Esophagus squamous epithelium (tissue), 5 donors: ENCODE measurements around the gene LILRB5. TPM values are rescaled to one million over a fixed set of nuclear protein-coding genes. Genes with fewer than 3 reads are reported as not detected.

Experiments used
- DNase-seq: peaks from one replicate; lab custom pipeline; 2025; lab: John Stamatoyannopoulos, UW
- H3K27ac ChIP-seq, 4 donors: fragments of 200-600 bp; sonication (generic); one replicate each; pipeline ENCODE4 v1.5.1; 2016 to 2019; ENCODE audit warnings: mild to moderate bottlenecking in 1 of 4
- H3K27me3 ChIP-seq, 4 donors: fragments of 200-600 bp; sonication (generic); 1 replicate in 3 of 4; 2 replicates in 1 of 4; pipeline versions ENCODE4 v1.5.1 to v1.6.0; 2017 to 2021; ENCODE audit warnings: antibody characterized with exemption in 1 of 4
- H3K36me3 ChIP-seq, 3 donors: fragments of 200-600 bp; sonication (generic); one replicate each; pipeline ENCODE4 v1.5.1; 2016 to 2019
- H3K4me1 ChIP-seq, 3 donors: fragments of 200-600 bp; sonication (generic); one replicate each; pipeline ENCODE4 v1.5.1; 2017 to 2019
- H3K4me3 ChIP-seq, 4 donors: fragments of 200-600 bp; sonication (generic); 1 replicate in 3 of 4; 2 replicates in 1 of 4; pipeline ENCODE4 v1.5.1; 2016 to 2019; ENCODE audit warnings: mild to moderate bottlenecking in 2 of 4, moderate library complexity in 1 of 4
- H3K9me3 ChIP-seq, 3 donors: fragments of 200-600 bp; sonication (generic); one replicate each; pipeline ENCODE4 v1.5.1; 2016 to 2019
- CTCF ChIP-seq, 6 experiments: fragments of 450-650 bp in 4 of 6; fragments of 200-600 bp in 2 of 6; sonication (generic) in 2 of 6; IDR thresholded peaks; one replicate each; pipeline ENCODE4 v1.5.1; 2016 to 2019; ENCODE audit warnings: antibody characterized with exemption in 6 of 6, mild to moderate bottlenecking in 4 of 6, moderate library complexity in 4 of 6
- POLR2A ChIP-seq, 4 donors: fragments of 450-650 bp; IDR thresholded peaks; one replicate each; pipeline ENCODE4 v1.6.1; 2017; ENCODE audit warnings: antibody characterized with exemption in 4 of 4, mild to moderate bottlenecking in 4 of 4, moderate library complexity in 3 of 4
- WGBS, 2 donors: methylation state at CpG; one replicate each; pipeline ENCODE4 v1.1.5; 2018; 5-methylcytosine and 5-hydroxymethylcytosine counted together
- intact Hi-C: fragments of 100-400 bp; cut with DNase I; formaldehyde crosslinking; loops from one replicate; pipeline ENCODE4 v1.15.0; 2022
- total RNA-seq, 4 donors: library from RNA; depleted of rRNA; stranded (reverse); fragments of >200 nt; gene quantifications; one replicate each; pipeline ENCODE4 v1.1.0, GENCODE V29; 2016
- donor health status: DM: yes; HTN: yes; CAD: no.

The LILRB5 gene
- total RNA-seq, 4 donors from 2014 or later = 1.4 to 9.3 (median 5.8) TPM; not detected in 1

GRCh38 chr19:54206030-54206830 is 50.8 kb downstream of the LILRB5 start:
- intact Hi-C loops = no loop called here
- H3K27ac ChIP-seq = peak overlapping the region in 2 of 4 donors; percentile 2 to 92
- TF ChIP-seq POLR2A (IDR thresholded peaks at IDR 0.05) = peak in 1 of 4 donors; percentile 20
- TF ChIP-seq CTCF (IDR thresholded peaks at IDR 0.05) = no peak
- H3K36me3 ChIP-seq = peaks cover 34 to 78% (median 37%) of the 10 kb centered on the region in 3 donors
- H3K27me3 ChIP-seq = no peaks in the 10 kb centered on the region
- no peaks in the 10 kb centered on the region for H3K9me3 ChIP-seq
- WGBS, 2 donors = 84 to 85% methylated on average over 4 to 17 of the region's 27 CpGs
- no peak for DNase-seq
- H3K4me3 ChIP-seq = peak overlapping the region in 1 of 4 donors; percentile 35
- peaks cover 48 to 96% (median 75%) of the 10 kb centered on the region in 3 donors for H3K4me1 ChIP-seq

GRCh38 chr19:54204767-54205468 is 52.2 kb downstream of the LILRB5 start:
- H3K27me3 ChIP-seq = no peaks in the 10 kb centered on the region
- DNase-seq = no peak
- H3K9me3 ChIP-seq = no peaks in the 10 kb centered on the region
- intact Hi-C loops = no loop called here
- H3K4me3 ChIP-seq = no peak overlapping the region
- 67 to 73% methylated on average over 4 of the region's 4 CpGs for WGBS, 2 donors
- H3K27ac ChIP-seq = no peak overlapping the region
- peaks cover 34 to 79% (median 37%) of the 10 kb centered on the region in 3 donors for H3K36me3 ChIP-seq
- H3K4me1 ChIP-seq = peaks cover 43 to 92% (median 74%) of the 10 kb centered on the region in 3 donors
- TF ChIP-seq POLR2A (IDR thresholded peaks at IDR 0.05) (no peak), CTCF (IDR thresholded peaks at IDR 0.05) (no peak)

- no peak for DNase-seq
Observed at GRCh38 chr19:54203151-54203611, 53.9 kb downstream of the LILRB5 start.

GRCh38 chr19:54201980-54202379 is 55.1 kb downstream of the LILRB5 start:
- DNase-seq = no peak
- Histone ChIP-seq H3K36me3 (peaks cover 23 to 59% (median 23%) of the 10 kb centered on the region in 3 donors), H3K9me3 (no peaks in the 10 kb centered on the region), H3K27me3 (no peaks in the 10 kb centered on the region), H3K4me3 (peak overlapping the region; percentile 63 to 85 (median 78)), H3K4me1 (peaks cover 27 to 67% (median 51%) of the 10 kb centered on the region in 3 donors), H3K27ac (peak overlapping the region in 2 of 4 donors; percentile 94 to 99)
- 31 to 43% methylated on average over 12 to 13 of the region's 13 CpGs for WGBS, 2 donors
- intact Hi-C loops = no loop called here
- no peak for TF ChIP-seq POLR2A (IDR thresholded peaks at IDR 0.05)
- TF ChIP-seq CTCF (IDR thresholded peaks at IDR 0.05) = no peak

More at GRCh38 chr19:54203151-54203611, 53.9 kb downstream of the LILRB5 start:
- Histone ChIP-seq H3K9me3 (no peaks in the 10 kb centered on the region), H3K4me3 (peak overlapping the region in 3 of 4 donors; percentile 3 to 85 (median 10)), H3K27me3 (no peaks in the 10 kb centered on the region), H3K27ac (peak overlapping the region in 3 of 4 donors; percentile 6 to 32 (median 8)), H3K4me1 (peaks cover 31 to 79% (median 58%) of the 10 kb centered on the region in 3 donors), H3K36me3 (peaks cover 34 to 71% (median 35%) of the 10 kb centered on the region in 3 donors)
- WGBS, 2 donors = 43 to 47% methylated on average over 8 to 9 of the region's 9 CpGs
- TF ChIP-seq POLR2A (IDR thresholded peaks at IDR 0.05) (no peak), CTCF (IDR thresholded peaks at IDR 0.05) (no peak)
- intact Hi-C loops = no loop called here
